ES-I3 (cell line): ENCODE results near the gene FERMT3.
"Not testable (repeated sequence)": the region's sequence is repeated elsewhere in the genome, so short reads cannot be mapped to it uniquely, and the experiment has no call there.

ENCODE experiments used
- H3K36me3 ChIP-seq: 2 replicates; pipeline ENCODE4 v1.6.1; 2013; ENCODE audit warnings: mild to moderate bottlenecking, low read length, control low read depth, moderate library complexity; ENCODE audit not compliant: insufficient read depth
- H3K4me1 ChIP-seq: 2 replicates; pipeline ENCODE4 v1.6.1; 2013; ENCODE audit warnings: mild to moderate bottlenecking, control low read depth, low read length; ENCODE audit not compliant: insufficient read depth
- H3K9ac ChIP-seq: 2 replicates; pipeline ENCODE4 v1.6.1; 2013; ENCODE audit warnings: low read depth, mild to moderate bottlenecking, low read length, moderate library complexity
- H3K9me3 ChIP-seq: 2 replicates; pipeline ENCODE4 v1.6.1; 2013; ENCODE audit warnings: mild to moderate bottlenecking, low read length, moderate library complexity; ENCODE audit not compliant: control insufficient read depth, insufficient read depth

Gene FERMT3

DNA sequence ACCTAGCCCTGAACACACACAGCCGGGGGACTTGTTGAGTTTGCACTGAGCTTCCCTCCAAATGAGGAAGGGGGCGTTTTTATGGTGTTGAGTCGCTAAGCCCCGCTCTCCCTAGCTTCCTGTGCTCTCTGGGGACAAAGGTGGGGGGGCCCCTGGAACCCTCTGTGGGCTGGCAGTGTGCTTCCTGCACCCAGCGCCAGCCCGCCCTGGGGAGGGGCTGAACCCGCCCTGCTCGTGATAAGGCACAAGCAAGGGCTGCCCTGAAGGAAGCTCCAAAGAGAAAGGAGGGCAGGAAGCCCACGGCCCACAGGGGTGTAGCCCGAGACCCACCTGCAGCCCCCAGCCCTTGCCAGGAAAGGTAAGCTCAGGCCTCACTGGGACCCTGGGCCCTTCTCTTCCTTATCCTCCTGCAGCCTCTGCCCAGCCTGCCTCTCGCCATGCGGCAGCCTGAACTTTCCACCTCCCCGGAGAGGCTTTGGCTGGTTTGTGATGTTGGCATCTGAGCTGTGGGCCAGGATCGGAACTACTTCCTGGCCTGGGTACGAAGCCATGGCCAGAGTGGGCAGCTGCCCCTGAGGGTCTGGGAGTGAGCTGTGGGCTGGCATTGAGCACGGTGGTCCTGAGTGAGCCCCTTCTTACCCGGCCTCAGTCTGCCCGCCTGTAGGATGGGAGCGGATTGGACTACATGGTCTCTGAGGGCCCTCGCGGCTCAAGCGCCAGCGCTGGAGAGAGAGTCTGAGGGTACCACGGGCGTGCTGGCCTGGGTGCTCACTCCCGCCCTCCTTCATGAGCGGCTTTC, at the start of gene FERMT3:
Gene FERMT3, plus strand, starts transcription at position 265 of the 799 bp plus-strand sequence. CDS start 644 bp downstream, outside the sequence.
- Histone ChIP-seq H3K9ac (no peak within 1 kb of the TSS), H3K4me1 (peaks cover 19% of the 10 kb centered on the region; the same call in 1 of the 2 replicates), H3K9me3 (no peaks in the 10 kb centered on the region), H3K36me3 (peaks cover 30% of the 10 kb centered on the region)

DNA sequence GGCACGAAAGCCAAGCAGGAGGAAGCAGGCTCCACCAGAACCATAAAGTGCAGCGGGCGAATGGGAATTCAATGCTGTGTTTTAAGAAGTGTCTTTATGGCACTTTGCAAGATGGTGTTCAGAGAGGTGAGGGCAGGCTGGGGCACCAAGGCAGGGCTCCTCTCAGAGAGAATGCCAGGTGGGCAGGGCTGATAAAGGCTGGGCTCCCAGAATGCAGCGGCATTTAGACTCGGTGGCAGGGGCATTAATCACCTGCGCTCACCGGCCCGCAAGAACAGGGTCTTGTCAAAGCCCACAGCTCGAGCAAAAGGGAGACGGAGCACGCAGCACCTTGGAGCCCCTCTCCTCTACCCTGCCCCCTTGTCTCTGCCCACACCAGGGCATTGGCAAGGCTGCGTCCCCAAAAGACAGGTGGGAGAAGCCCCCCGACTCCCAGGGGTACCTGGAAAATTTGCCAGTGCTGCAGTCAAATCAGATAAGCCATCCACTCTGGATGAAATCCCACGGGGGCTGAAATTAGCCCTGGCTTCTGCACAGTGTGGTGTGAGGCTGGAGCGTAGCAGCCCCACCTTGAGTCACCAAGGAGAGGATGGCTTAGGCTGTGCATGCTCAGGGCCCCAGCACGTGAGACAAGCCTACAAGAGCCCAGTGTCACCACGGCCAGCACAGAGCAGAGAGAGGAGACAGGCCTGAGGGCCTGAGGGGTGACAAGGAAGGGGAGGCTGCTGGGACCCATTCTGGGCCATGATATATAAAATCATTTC, 48.7 kb upstream of the FERMT3 start:
- peaks cover 13% of the 10 kb centered on the region; the same call in 1 of the 2 replicates for H3K4me1 ChIP-seq
- H3K9ac ChIP-seq, result no peak overlapping the region
- no peaks in the 10 kb centered on the region; the same call in 1 of the 2 replicates for H3K36me3 ChIP-seq
- no peaks in the 10 kb centered on the region for H3K9me3 ChIP-seq

DNA sequence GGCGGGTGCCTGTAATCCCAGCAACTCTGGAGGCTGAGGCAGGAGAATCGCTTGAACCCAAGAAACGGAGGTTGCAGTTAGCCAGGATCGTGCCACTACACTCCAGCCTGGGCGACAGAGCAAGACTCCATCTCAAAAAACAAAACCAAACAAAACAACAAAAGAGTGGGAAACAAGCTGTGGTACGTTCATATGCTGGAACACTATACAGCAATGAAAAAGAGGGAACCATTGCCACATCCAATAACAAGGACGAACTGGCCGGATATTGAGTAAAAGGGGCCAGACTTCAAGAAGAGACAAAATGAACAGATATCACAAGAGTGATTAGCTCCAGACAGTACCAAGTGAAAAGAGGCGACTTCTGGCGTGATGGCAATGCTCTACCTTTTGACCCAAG, 45.5 kb upstream of the FERMT3 start:
- H3K4me1 ChIP-seq, result peaks cover 7% of the 10 kb centered on the region; the same call in 1 of the 2 replicates
- H3K36me3 ChIP-seq, result no peaks in the 10 kb centered on the region
- no peaks in the 10 kb centered on the region for H3K9me3 ChIP-seq
- no peak overlapping the region for H3K9ac ChIP-seq

DNA sequence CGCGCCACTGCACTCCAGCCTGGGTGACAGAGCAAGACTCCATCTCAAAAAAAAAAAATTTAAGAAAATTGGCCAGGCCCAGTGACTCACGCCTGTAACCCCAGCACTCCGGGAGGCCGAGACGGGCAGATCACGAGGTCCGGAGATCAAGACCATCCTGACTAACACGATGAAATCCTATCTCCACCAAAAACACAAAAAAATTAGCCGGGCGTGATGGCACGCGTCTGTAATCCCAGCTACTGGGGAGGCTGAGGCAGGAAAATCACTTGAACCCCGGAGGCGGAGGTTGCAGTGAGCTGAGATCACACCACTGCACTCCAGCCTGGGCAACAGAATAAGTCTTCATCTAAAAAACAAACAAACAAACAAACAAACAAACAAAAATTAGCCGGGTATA, 43.8 kb upstream of the FERMT3 start:
- H3K4me1 ChIP-seq, H3K36me3 ChIP-seq, H3K9ac ChIP-seq, H3K9me3 ChIP-seq: not testable (repeated sequence)

DNA sequence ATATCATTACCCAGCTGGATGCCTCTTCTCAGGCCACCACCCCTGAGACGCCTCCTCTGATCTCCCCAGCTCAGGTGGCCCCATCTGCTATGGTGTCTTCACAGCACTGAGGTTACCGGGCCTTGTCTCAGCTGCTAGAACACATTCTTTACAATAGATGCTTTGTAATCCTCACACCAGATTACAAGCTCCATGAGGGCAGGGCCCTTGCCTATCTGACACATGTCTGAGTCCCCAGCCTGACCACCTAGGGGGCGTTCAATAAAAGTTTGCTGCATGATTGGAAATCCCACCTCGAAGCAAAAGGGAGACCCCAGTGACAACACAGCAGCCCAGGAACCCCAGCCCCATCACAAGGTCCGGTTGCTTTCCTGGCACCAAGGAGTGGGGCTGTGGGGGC, 42.6 kb upstream of the FERMT3 start:
- peaks cover 7% of the 10 kb centered on the region; the same call in 1 of the 2 replicates for H3K4me1 ChIP-seq
- no peaks in the 10 kb centered on the region for H3K36me3 ChIP-seq
- H3K9me3 ChIP-seq, result no peaks in the 10 kb centered on the region
- H3K9ac ChIP-seq, result no peak overlapping the region

DNA sequence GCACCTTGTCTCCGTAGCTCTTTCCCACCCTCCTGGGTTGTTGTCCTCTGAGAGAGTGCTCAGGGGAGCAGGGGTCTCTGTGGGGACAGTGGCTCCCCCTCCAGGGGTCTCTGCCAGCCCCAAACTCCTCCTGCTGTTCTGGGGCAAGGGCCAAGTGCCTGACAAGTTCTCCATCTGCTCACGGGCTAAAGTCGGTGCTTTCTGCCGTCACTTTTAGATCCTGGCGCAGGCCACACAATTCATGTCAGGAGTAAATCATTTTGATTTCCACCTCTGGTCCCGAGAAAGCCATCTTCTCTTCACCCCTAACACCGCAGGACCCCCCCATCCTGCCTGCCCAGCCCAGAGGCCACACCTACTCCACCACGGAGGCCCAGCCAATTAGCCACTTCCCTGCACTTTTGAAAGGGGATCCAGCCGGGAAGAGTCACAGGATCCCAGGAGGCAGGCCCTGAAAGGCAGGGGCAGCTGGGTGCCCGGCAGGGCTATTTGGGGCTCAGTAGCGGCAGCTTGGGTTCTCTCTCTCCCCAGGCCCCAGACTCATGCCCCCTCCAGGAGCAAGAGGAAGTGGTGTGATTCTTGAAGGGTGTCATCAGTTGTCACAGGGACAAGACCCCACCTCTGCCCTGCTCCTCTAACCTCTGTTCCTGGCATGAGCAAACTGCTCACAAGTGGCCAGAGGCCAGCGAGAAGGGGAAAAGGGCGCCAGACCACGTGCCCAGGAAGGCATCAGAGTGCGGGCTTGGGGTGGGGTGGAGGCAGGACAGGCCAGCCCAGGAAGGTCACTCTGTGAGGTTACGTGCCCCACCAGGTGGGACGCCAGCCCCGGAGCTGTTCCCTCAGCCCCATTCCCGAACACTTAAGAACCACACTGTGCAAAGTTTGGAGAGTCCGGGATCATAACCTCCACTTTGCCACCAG, 41.9 kb upstream of the FERMT3 start:
- no peaks in the 10 kb centered on the region for H3K9me3 ChIP-seq
- peak overlapping the region; percentile 16; the same call in 1 of the 2 replicates for H3K9ac ChIP-seq
- H3K36me3 ChIP-seq, result no peaks in the 10 kb centered on the region
- H3K4me1 ChIP-seq, result peaks cover 7% of the 10 kb centered on the region; the same call in 1 of the 2 replicates

DNA sequence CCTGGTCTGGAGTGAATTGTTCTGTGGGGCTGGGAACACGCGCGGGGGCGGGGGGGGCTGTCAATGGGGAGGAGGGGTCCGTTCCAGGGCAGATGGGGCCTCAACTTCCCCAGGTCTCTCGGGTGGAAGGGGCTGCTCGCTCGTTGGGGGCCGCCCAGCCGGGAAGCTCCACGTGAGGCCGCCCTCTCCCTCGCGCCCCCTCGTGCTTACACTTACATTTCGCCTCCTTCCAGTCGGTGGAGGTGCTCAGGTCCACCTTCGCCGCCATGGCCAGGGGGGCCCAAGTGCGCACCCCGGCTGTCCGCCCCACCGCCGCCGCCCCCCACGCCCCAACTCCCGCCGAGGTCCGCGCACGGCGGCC, 41.1 kb upstream of the FERMT3 start:
- Histone ChIP-seq H3K9ac (peak overlapping the region; percentile 88; the same call in 1 of the 2 replicates), H3K4me1 (peaks cover 7% of the 10 kb centered on the region; the same call in 1 of the 2 replicates), H3K36me3 (no peaks in the 10 kb centered on the region), H3K9me3 (no peaks in the 10 kb centered on the region)

DNA sequence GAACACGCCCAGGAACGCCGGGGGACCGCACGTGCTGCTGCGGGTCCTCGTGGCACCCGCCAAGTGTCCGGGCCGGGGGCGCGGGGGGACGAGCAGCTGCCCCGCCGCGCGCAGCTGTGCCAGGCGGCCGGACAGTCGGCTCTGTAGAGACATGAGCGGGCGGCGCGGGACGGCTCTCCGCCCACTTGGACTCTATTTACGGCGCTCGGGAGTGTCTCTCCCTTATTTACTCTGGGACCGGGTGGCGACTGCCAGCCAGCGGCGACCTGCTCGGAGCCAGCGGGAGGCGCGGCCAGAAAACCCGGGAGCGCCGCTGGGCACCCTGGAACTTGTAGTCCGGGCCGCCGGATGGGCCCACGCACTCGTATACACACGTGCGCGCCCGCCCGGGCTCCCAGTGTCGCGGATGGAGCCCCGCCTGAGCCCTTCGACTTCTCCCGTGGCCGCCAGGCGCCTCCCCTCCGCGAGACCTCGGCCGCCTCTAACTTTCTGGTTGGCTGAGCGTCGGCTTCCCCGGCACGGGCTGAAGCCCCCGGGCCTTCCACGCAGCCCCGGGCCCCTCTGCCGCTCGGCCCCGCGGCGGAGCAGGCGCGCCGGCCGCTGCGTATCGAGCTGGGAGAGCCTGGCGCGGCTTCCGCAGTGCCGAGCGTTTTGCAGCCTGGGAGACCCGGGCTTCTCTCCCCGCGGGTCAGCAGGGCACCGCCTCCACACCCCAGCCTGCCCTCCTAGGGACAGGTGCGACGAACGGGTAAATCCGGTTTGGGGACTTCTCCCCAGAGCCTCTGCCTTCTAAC, 40.5 kb upstream of the FERMT3 start, which contains the start of gene MACROD1:
Gene MACROD1, minus strand, starts transcription at position 272 of the 794 bp plus-strand sequence. Its CDS starts 119 bp downstream, at position 153.
- Histone ChIP-seq H3K4me1 (peaks cover 7% of the 10 kb centered on the region; the same call in 1 of the 2 replicates), H3K9me3 (no peaks in the 10 kb centered on the region), H3K36me3 (no peaks in the 10 kb centered on the region), H3K9ac (peak within 1 kb of the TSS; percentile 88)

DNA sequence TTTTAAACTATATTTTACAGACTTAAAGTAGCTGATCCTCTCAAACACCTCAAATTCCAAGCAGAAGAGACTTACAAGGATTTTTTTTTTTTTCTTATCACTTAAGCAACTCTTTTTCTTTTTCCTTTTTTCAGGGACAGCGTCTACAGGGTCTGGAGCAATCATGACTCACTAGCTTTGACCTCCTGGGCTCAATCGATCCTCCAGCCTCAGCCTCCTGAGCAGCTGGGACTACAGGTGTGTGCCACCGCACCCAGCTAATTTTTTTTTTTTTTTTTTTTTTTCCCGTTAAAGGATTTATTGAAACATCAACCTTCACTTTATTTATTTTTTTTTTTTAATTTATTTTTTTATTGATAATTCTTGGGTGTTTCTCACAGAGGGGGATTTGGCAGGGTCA, 36.1 kb upstream of the FERMT3 start:
- 0 out of 2 replicates have a peak, but pooled peaks cover 3% of the 10 kb centered on the region for H3K9me3 ChIP-seq
- no peaks in the 10 kb centered on the region for H3K4me1 ChIP-seq
- no peak overlapping the region for H3K9ac ChIP-seq
- no peaks in the 10 kb centered on the region for H3K36me3 ChIP-seq

DNA sequence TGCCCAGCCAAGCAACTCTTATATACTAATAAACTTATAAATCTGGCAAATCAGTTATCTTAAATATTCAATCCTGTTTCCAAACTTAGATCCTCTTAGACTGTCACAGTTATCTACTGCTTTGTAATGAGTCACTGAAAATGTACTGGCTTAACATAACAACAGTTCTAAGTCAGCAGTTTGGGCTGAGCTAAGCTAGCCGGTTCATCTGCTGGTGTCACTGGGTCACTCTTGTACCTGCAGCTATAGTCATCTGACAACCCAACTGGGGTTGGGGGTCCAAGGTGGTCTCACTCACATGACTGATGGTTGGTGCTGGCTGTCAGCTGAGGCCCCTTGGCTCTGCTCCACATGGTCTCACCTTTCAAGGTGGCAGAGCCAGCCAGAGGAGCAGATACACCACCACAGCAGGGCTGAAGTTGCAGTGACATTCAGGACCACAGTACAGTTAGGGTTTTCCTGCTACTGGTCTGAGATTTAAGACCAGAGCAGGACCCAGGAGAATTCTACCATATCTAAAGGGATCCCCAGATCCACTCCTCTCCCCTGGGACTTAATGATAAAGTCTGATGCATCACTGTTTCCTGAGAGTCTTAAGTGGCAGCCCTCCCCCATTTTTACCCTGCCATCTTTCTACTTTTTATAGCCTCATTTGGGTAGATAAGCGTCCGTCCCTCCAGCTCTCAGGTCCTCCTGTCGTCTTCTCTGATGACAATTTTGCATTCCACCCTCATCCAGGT, 32.7 kb upstream of the FERMT3 start:
- no peak overlapping the region for H3K9ac ChIP-seq
- H3K9me3 ChIP-seq, result 0 out of 2 replicates have a peak, but pooled peaks cover 3% of the 10 kb centered on the region
- H3K4me1 ChIP-seq, result no peaks in the 10 kb centered on the region
- no peaks in the 10 kb centered on the region; the same call in 1 of the 2 replicates for H3K36me3 ChIP-seq

DNA sequence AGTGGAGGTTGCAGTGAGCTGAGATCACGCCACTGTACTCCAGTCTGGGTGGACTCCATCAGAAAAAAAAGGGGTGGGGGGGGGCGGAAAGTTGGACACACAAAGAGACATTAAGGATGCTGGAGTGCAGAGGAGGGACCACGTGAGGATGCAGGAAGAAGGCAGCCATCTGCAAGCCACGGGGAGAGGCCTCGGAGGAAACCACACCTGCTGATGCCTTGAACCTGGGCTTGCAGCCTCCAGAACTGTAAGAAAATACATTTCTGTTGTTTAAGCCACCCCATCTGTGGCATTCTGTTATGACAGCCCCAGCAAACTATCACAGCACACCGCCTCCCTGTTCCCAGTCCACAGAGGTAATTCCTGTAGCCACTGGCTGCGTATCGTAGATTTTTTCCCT, 29.8 kb upstream of the FERMT3 start:
- no peak overlapping the region for H3K9ac ChIP-seq
- 0 out of 2 replicates have a peak, but pooled peaks cover 3% of the 10 kb centered on the region for H3K9me3 ChIP-seq
- H3K36me3 ChIP-seq, result no peaks in the 10 kb centered on the region; the same call in 1 of the 2 replicates
- H3K4me1 ChIP-seq, result 0 out of 2 replicates have a peak, but pooled peaks cover under 1% of the 10 kb centered on the region

DNA sequence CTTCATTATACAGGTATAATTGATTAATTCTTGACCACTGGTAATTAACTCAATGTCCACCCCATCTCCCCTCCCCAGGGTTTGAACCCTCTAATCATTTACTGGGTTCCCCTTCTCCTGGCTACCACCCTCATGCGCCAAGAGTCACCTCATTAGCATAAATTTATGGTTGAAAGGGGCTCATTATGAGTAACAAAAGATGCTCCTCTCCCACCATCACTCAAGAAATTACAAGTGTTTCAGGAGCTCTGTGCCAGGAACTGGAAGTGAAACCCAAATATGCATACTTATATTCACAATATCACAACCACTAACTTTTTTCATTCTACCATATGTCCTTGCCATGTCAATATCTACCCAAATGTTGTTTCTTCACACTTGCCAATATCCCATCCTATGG, 28.3 kb upstream of the FERMT3 start:
- no peaks in the 10 kb centered on the region; the same call in 1 of the 2 replicates for H3K36me3 ChIP-seq
- H3K9me3 ChIP-seq, result 0 out of 2 replicates have a peak, but pooled peaks cover 3% of the 10 kb centered on the region
- no peak overlapping the region for H3K9ac ChIP-seq
- 0 out of 2 replicates have a peak, but pooled peaks cover 5% of the 10 kb centered on the region for H3K4me1 ChIP-seq
